Right lobe of liver (tissue), 6 donors: ENCODE data around the gene C6orf89. TPM values are rescaled to one million over a fixed set of nuclear protein-coding genes. Genes with fewer than 3 reads are reported as not detected.
A peak's percentile ranks its signal among the peaks of the same experiment; 100 is the strongest.

Source experiments
- ATAC-seq, 4 donors: fragments of 200-7000 bp; cut with Tn5 transposase; one replicate each; pipeline ENCODE4 v1.9.1; 2020; ENCODE audit warnings: mild to moderate bottlenecking in 4 of 4, moderate library complexity in 4 of 4
- DNase-seq, 3 donors: peaks; one replicate each; pipeline ENCODE4 v3.0.0-alpha.2; 2020
- H3K27ac ChIP-seq, 3 donors: fragments of 200-600 bp; one replicate each; pipeline ENCODE4 v1.8.0; 2022
- H3K27me3 ChIP-seq, 2 donors: fragments of 200-600 bp; one replicate each; pipeline ENCODE4 v1.8.0; 2022
- H3K36me3 ChIP-seq, 4 donors: fragments of 200-600 bp; sonication (generic) in 1 of 4; one replicate each; pipeline versions ENCODE4 v1.5.1 to v1.8.0; 2017 to 2022; ENCODE audit warnings: control low read depth in 1 of 4
- H3K4me1 ChIP-seq, 4 donors: fragments of 200-600 bp; sonication (generic) in 1 of 4; one replicate each; pipeline versions ENCODE4 v1.5.1 to v1.8.0; 2017 to 2022; ENCODE audit warnings: control low read depth in 1 of 4
- H3K4me3 ChIP-seq, 3 donors: fragments of 200-600 bp; one replicate each; pipeline ENCODE4 v1.8.0; 2022
- H3K9me3 ChIP-seq, 4 donors: fragments of 200-600 bp; sonication (generic) in 1 of 4; one replicate each; pipeline versions ENCODE4 v1.5.1 to v1.8.0; 2017 to 2022; ENCODE audit warnings: control low read depth in 1 of 4
- POLR2A ChIP-seq: fragments of 450-650 bp; IDR thresholded peaks from one replicate; pipeline ENCODE4 v1.6.1; 2017; ENCODE audit warnings: antibody characterized with exemption, mild to moderate bottlenecking
- WGBS: methylation state at CpG from one replicate; pipeline ENCODE4 v1.1.6; 2018; ENCODE audit warnings: low coverage, low lambda C conversion rate; ENCODE audit not compliant: insufficient coverage; ENCODE audit errors: missing lambda C conversion rate; 5-methylcytosine and 5-hydroxymethylcytosine counted together
- intact Hi-C, 2 donors: fragments of 100-400 bp; cut with DNase I; formaldehyde crosslinking; loops; one replicate each; pipeline versions ENCODE4 v1.11.2 to v1.14.1; 2022
- total RNA-seq, 6 experiments: library from RNA; depleted of rRNA in 2 of 6; stranded (reverse); fragments of >200 nt in 2 of 6; fragmentation: NEBNext Ultra II Directional in 3 of 6; extraction: Animal tissue kit (Norgen Biotek cat#: 25700) in 3 of 6; gene quantifications; one replicate each; pipeline versions ENCODE4 v1.1.0 to v1.2.4, GENCODE V29; 2016 to 2023
- TF ChIP-seq, protein P1 (sequence below), 4 donors: fragments of 200-600 bp in 3 of 4; fragments of 450-650 bp in 1 of 4; IDR thresholded peaks; one replicate each; pipeline versions ENCODE4 v1.5.1 to v1.8.0; 2016 to 2022; ENCODE audit warnings: antibody characterized with exemption in 4 of 4, mild to moderate bottlenecking in 2 of 4
- donor health status: DM: no; HTN: yes; CAD: no.
- donor health status: DM: no; HTN: no; CAD: no.
- donor health status: DM: no; HTN: no; CAD: no.
- donor health status: DM: no; HTN: yes; CAD: no.
- donor health status: DM: no; HTN: yes; CAD: no.

C6orf89 gene
- total RNA-seq, 6 experiments from 2014 or later, result 29.0 to 37.0 (median 32.1) TPM

DNA sequence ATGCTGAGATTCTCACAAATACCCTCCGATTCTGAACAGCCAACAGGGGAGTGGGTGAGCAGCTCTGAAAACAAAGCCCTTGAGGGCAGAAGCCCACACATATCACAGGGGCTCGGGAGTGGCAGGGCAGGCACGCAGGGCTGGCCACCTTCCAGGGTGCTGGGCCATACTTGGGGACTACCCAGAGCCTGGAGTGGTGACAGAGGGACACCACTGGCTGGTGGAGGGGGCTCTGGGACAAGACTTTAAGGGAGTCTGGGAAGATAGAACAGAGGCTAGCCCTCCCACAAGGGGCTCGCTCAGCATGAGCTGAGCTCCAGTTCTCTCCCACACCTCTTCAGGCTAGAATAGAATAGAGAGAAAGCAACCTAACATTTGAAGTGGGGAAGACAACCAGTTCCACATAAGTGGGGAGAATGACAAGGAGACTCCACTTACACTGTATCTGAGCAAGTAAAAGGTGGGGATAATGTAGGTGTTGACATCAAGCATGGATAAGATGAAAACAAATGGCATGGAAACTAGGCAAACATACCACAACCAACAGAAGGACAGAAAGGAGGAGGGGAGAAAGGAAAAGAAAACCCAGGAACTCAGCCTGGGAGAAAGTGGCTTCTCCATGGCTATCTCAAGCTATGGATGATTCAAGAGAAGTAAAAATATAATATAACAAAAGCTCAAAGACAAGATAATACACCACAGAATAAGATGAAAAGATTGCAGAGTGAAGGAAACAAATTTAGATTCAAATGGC lies 18.1 kb upstream of the C6orf89 start:
- no peak for DNase-seq
- TF ChIP-seq, protein P1, sequence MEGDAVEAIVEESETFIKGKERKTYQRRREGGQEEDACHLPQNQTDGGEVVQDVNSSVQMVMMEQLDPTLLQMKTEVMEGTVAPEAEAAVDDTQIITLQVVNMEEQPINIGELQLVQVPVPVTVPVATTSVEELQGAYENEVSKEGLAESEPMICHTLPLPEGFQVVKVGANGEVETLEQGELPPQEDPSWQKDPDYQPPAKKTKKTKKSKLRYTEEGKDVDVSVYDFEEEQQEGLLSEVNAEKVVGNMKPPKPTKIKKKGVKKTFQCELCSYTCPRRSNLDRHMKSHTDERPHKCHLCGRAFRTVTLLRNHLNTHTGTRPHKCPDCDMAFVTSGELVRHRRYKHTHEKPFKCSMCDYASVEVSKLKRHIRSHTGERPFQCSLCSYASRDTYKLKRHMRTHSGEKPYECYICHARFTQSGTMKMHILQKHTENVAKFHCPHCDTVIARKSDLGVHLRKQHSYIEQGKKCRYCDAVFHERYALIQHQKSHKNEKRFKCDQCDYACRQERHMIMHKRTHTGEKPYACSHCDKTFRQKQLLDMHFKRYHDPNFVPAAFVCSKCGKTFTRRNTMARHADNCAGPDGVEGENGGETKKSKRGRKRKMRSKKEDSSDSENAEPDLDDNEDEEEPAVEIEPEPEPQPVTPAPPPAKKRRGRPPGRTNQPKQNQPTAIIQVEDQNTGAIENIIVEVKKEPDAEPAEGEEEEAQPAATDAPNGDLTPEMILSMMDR (IDR thresholded peaks at IDR 0.05), result no peak
- no peak for TF ChIP-seq POLR2A
- no peak for ATAC-seq
- WGBS, result 93% methylated on average over 2 of the region's 4 CpGs
- Histone ChIP-seq H3K4me3 (no peak overlapping the region), H3K36me3 (no peaks in the 10 kb centered on the region), H3K27me3 (no peaks in the 10 kb centered on the region), H3K27ac (no peak overlapping the region), H3K9me3 (no peaks in the 10 kb centered on the region), H3K4me1 (peaks cover 0 to 9% (median 0%) of the 10 kb centered on the region in 4 donors)
- intact Hi-C loops, result no loop called here

DNA sequence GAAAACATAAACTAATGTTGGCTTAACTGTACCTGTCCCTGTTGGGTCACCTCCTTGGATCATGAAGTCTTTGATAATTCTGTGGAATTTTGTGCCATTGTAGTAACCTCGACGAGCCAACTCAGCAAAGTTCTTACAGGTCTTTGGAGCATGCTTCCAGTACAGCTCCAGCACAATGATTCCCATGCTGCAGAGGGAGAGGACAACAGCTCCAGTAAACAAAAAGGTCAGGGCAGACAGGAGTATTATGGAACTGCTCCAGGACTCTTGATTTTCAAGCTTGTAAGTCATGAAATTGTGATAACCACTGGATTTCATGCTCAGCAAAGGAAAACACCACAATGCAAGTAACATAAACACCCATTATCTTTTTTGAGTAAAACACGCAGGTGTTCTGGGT lies 14.1 kb upstream of the C6orf89 start:
- DNase-seq, result no peak
- peak; percentile 31 to 68 (median 54) for ATAC-seq
- H3K27ac ChIP-seq, result no peak overlapping the region
- no peak overlapping the region for H3K4me3 ChIP-seq
- H3K4me1 ChIP-seq, result peaks cover 0 to 19% (median 2%) of the 10 kb centered on the region in 4 donors
- no peaks in the 10 kb centered on the region for H3K36me3 ChIP-seq
- H3K27me3 ChIP-seq, result no peaks in the 10 kb centered on the region
- intact Hi-C loops, result no loop called here
- WGBS, result 44% methylated on average over 3 of the region's 3 CpGs
- H3K9me3 ChIP-seq, result no peaks in the 10 kb centered on the region
- TF ChIP-seq, protein P1 (IDR thresholded peaks at IDR 0.05), result no peak
- no peak for TF ChIP-seq POLR2A

DNA sequence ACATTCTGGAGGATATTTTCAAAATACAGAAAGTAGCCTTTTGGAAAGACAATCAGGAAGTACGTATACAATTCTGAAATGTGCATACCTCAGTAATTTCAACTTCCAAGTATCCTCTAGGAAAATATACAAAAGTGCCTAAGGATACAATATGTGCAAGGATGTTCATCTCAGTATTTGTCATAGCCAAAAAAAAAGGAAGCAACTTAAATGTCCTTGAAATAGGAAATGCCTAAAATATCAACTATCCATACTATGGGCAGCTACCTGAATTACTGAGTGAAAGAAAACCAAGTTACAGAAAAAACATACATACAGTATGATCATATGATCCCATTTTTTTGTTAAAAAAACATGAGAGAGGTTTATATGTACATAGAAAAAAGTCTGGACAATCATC lies 12.6 kb upstream of the C6orf89 start:
- 85% methylated on average over 1 of the region's 1 CpG for WGBS
- H3K27me3 ChIP-seq, result no peaks in the 10 kb centered on the region
- TF ChIP-seq POLR2A, result no peak
- TF ChIP-seq, protein P1 (IDR thresholded peaks at IDR 0.05), result no peak
- H3K9me3 ChIP-seq, result no peaks in the 10 kb centered on the region
- H3K36me3 ChIP-seq, result no peaks in the 10 kb centered on the region
- DNase-seq (no peak), ATAC-seq (no peak)
- intact Hi-C loops, result no loop called here
- H3K4me1 ChIP-seq, result peaks cover 0 to 19% (median 2%) of the 10 kb centered on the region in 4 donors
- H3K27ac ChIP-seq, result no peak overlapping the region
- H3K4me3 ChIP-seq, result no peak overlapping the region

DNA sequence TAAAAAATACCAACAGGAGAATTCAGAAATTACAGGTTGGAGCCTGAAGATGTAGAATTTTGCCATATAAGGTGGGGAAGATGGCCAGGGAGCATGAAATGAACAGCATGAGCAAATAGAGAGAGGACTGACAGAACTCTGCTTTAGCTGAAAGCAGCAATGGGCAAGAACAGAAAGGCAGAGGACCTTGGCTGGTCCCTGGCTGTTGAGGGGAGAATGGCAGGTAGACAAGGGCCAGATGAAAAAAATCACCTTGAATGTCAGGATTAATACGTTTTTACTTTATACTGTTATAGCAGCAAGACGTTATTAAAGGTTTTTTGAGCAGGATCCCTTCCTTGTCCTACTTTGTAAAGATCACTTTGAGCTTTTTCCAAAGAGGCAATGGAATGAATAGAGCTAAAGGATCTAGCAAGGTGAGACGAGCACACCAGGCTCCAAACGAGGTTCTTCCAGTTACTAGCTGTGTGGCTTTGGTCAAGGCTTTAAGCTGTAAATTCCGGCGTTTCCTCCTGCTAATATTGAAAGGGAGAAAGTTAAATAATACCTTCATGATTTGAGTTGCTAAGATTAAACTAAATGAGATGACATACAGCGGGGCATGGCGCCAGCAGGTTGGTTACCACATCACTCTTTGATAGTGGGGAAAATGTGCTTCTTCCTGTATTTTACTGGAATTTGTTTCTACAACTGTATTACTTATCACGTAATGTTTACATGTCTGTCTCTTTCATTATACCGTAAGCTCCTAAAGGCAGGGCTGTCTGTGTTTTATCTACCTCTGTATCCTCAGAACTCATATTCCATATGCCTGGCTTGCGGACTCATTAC lies 11.9 kb upstream of the C6orf89 start:
- no peaks in the 10 kb centered on the region for H3K9me3 ChIP-seq
- TF ChIP-seq, protein P1 (IDR thresholded peaks at IDR 0.05), result peak in 2 of 4 donors; percentile 5 to 17
- TF ChIP-seq POLR2A, result no peak
- ATAC-seq, result peak in 3 of 4 donors; percentile 1 to 47 (median 8)
- 5% methylated on average over 11 of the region's 11 CpGs for WGBS
- H3K27me3 ChIP-seq, result no peaks in the 10 kb centered on the region
- peaks cover 0 to 19% (median 2%) of the 10 kb centered on the region in 4 donors for H3K4me1 ChIP-seq
- peak in 1 of 3 donors; percentile 75 for DNase-seq
- intact Hi-C loops, result no loop called here
- H3K36me3 ChIP-seq, result no peaks in the 10 kb centered on the region
- H3K4me3 ChIP-seq, result peak overlapping the region; percentile 70 to 94 (median 94)
- peak overlapping the region in 2 of 3 donors; percentile 88 to 92 for H3K27ac ChIP-seq
